ENCODE results near the gene CFAP52.

DNA sequence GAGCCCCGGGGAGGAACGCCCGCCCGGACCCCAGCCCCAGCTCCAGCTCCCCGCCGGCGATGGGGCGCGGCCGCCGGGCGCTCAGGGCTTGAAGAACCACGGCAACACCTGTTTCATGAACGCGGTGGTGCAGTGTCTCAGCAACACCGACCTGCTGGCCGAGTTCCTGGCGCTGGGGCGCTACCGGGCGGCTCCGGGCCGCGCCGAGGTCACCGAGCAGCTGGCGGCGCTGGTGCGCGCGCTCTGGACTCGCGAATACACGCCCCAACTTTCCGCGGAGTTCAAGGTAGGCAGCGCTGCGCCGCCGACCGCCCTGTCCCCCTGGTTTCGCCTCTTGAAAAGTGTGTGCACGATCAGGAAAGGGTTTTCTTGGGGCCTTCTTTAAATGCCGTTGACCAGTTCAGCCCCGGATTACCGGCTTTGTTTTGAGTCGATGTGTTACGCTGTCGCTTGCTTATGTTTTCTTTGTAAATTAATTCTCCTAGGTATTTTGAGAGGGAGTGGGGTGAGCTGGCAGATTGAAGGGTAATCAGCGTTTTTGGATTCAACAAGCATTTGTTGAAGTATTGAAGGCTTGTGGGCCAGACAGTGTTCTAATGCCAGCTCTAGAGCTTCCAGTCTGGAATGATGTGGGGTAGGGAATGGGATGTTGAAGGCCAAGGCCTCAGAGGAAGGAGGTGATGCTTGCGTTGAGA is 69.6 kb downstream of the CFAP52 start:
- TF ChIP-seq GATA2 (IDR thresholded peaks at IDR 0.05; ENCODE audit: low read depth, low read length) (no peak), GATA3 (IDR thresholded peaks at IDR 0.05; ENCODE audit: low read depth, low read length) (no peak)
